ENCODE measurements around the gene DKKL1. TPM values are rescaled to one million over a fixed set of nuclear protein-coding genes. Genes with fewer than 3 reads are reported as not detected.

DKKL1 gene
- total RNA-seq, 1 experiment from 2014 or later = not detected

GRCh38 chr19:49423071-49423984 lies 59.7 kb downstream of the DKKL1 start, which contains the start of gene PTH2:
Gene PTH2, minus strand, starts transcription at chr19:49423441. Its CDS starts 102 bp downstream, at chr19:49423339.
- Histone ChIP-seq H3F3A (ENCODE audit: insufficient read depth, low read depth) (no peaks in the 10 kb centered on the region), H2AFZ (no peak within 1 kb of the TSS), H3K4me1 (replicated peaks; ENCODE audit: insufficient read depth) (no peaks in the 10 kb centered on the region), H3K4me3 (no peak within 1 kb of the TSS), H3K27ac (no peak within 1 kb of the TSS), H3K9me3 (ENCODE audit: insufficient read depth, low read depth) (no peaks in the 10 kb centered on the region), H3K9me2 (ENCODE audit: insufficient read depth) (no peaks in the 10 kb centered on the region), H3K79me2 (ENCODE audit: low read depth) (no peaks in the 10 kb centered on the region), H3K36me3 (ENCODE audit: low read depth) (no peaks in the 10 kb centered on the region), H3K4me2 (no peak within 1 kb of the TSS), H4K20me1 (ENCODE audit: insufficient read depth) (no peaks in the 10 kb centered on the region), H3K27me3 (ENCODE audit: insufficient read depth, low read depth) (peaks cover 98% of the 10 kb centered on the region)
- intact Hi-C loops (cut with micrococcal nuclease; ENCODE audit: unreplicated experiment) = no loop called here
- no peak for DNase-seq
- ChIA-PET CTCF (interaction anchor here (0.6 kb wide), 1 partner anchor 95 kb away, joined by 4 read pairs; no protein-coding TSS in a partner anchor), POLR2A (ENCODE audit: unreplicated experiment) (no interaction called here)
- TF ChIP-seq EZH2 (IDR thresholded peaks at IDR 0.05; ENCODE audit: low read depth) (no peak), CTCF (conservative IDR thresholded peaks at IDR 0.05) (no peak)
- BruUV-seq (replicated peaks) = no TSS peak

- no peak for DNase-seq
- no peaks in the 10 kb centered on the region for H3K79me2 ChIP-seq (ENCODE audit: low read depth)
- intact Hi-C loops (cut with micrococcal nuclease; ENCODE audit: unreplicated experiment) = no loop called here
- no peaks in the 10 kb centered on the region for H3K9me2 ChIP-seq (ENCODE audit: insufficient read depth)
- no peak for TF ChIP-seq CTCF (conservative IDR thresholded peaks at IDR 0.05)
- no peak for TF ChIP-seq EZH2 (IDR thresholded peaks at IDR 0.05; ENCODE audit: low read depth)
- H3K27ac ChIP-seq = no peak overlapping the region
- no peaks in the 10 kb centered on the region for H3K4me1 ChIP-seq (replicated peaks; ENCODE audit: insufficient read depth)
- ChIA-PET POLR2A (ENCODE audit: unreplicated experiment) (no interaction called here), CTCF (interaction anchor here (0.6 kb wide), 1 partner anchor 96 kb away, joined by 4 read pairs; no protein-coding TSS in a partner anchor)
- no peaks in the 10 kb centered on the region for H3K9me3 ChIP-seq (ENCODE audit: insufficient read depth, low read depth)
- H3K36me3 ChIP-seq (ENCODE audit: low read depth) = no peaks in the 10 kb centered on the region
- no TSS peak for BruUV-seq (replicated peaks)
- no peak overlapping the region for H2AFZ ChIP-seq
- no peaks in the 10 kb centered on the region for H3F3A ChIP-seq (ENCODE audit: insufficient read depth, low read depth)
- peaks cover 98% of the 10 kb centered on the region for H3K27me3 ChIP-seq (ENCODE audit: insufficient read depth, low read depth)
- no peaks in the 10 kb centered on the region for H4K20me1 ChIP-seq (ENCODE audit: insufficient read depth)
- no peak overlapping the region for H3K4me2 ChIP-seq
- no peak overlapping the region for H3K4me3 ChIP-seq
These were observed 60.3 kb downstream of the DKKL1 start for GRCh38 chr19:49423985-49424303.

Other genes with a start within 250 kb of the DKKL1 start
- gene LIN7B, start 249.5 kb upstream of the DKKL1 start, total RNA-seq (2021) = 6.5 and 7.0 TPM in 2 replicates
- gene C19orf73, start 244.7 kb upstream of the DKKL1 start, total RNA-seq (2021) = 1.5 and 3.0 TPM in 2 replicates
- 8.3 and 10.1 TPM in 2 replicates for gene PPFIA3, start 244.3 kb upstream of the DKKL1 start, total RNA-seq (2021)
- gene HRC, start 208.5 kb upstream of the DKKL1 start, total RNA-seq (2021) = 0.50 TPM in 1 of 2 replicates, not detected in the other
- 43.8 and 62.3 TPM in 2 replicates for gene TRPM4, start 206.1 kb upstream of the DKKL1 start, total RNA-seq (2021)
- 0.48 and 0.61 TPM in 2 replicates for gene SLC6A16, start 38.7 kb upstream of the DKKL1 start, total RNA-seq (2021)
- gene CD37, start 28.5 kb upstream of the DKKL1 start, total RNA-seq (2021) = not detected in 2 replicates
- 55.5 and 55.6 TPM in 2 replicates for gene TEAD2, start 1.5 kb upstream of the DKKL1 start, total RNA-seq (2021)
- 0.39 TPM in 1 of 2 replicates, not detected in the other for gene KASH5, start 24.4 kb downstream of the DKKL1 start, total RNA-seq (2021)
- not detected in 2 replicates for gene PTH2, start 59.6 kb downstream of the DKKL1 start, total RNA-seq (2021)
- not detected in 2 replicates for gene GFY, start 61.5 kb downstream of the DKKL1 start, total RNA-seq (2021)
- gene SLC17A7, start 77.7 kb downstream of the DKKL1 start, total RNA-seq (2021) = 0.68 and 0.70 TPM in 2 replicates
- 156 and 184 TPM in 2 replicates for gene PIH1D1, start 87.9 kb downstream of the DKKL1 start, total RNA-seq (2021)
- 40.9 and 66.8 TPM in 2 replicates for gene ALDH16A1, start 89.3 kb downstream of the DKKL1 start, total RNA-seq (2021)
- 5.1 and 5.3 TPM in 2 replicates for gene FLT3LG, start 110.3 kb downstream of the DKKL1 start, total RNA-seq (2021)
- 2,360 and 3,865 TPM in 2 replicates for gene RPL13A, start 123.7 kb downstream of the DKKL1 start, total RNA-seq (2021)
- gene RPS11, start 132.6 kb downstream of the DKKL1 start, total RNA-seq (2021) = 1,702 and 2,282 TPM in 2 replicates
- 4.8 and 6.7 TPM in 2 replicates for gene FCGRT, start 148.8 kb downstream of the DKKL1 start, total RNA-seq (2021)
- gene RCN3, start 164.1 kb downstream of the DKKL1 start, total RNA-seq (2021) = 0.75 and 0.96 TPM in 2 replicates
- gene NOSIP, start 216.7 kb downstream of the DKKL1 start, total RNA-seq (2021) = 63.6 and 71.3 TPM in 2 replicates
- 16.2 TPM in 2 replicates for gene PRRG2, start 217.4 kb downstream of the DKKL1 start, total RNA-seq (2021)
- 40.4 and 41.3 TPM in 2 replicates for gene PRR12, start 227.3 kb downstream of the DKKL1 start, total RNA-seq (2021)